GM12801 (cell line): Measurements from ENCODE around the gene CD247.

Source experiments
- TF ChIP-seq, protein P1 (sequence below): IDR thresholded peaks from one replicate; pipeline ENCODE4 v1.5.1; 2011; ENCODE audit warnings: control low read depth; ENCODE audit not compliant: insufficient read length; ENCODE audit errors: extremely low read depth

CD247 gene

DNA sequence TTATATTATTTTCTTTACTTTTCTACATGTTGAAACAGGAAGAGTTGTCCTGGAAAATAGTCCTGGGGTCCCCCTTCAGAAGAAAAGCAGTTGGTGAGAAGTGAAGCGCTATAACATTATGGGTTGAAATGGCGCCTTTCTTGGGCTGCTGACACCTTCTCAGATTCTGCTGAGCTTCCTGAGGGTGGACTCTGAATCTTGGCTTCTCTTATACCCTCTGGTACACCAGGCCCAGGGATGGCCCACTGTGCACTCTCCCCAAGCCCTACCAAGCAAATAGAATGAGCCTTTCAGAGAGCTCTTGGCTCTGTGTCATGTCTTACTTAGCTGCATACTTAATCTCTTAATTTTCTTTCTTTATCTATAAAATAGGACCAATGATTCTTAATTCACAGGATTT is 42.3 kb downstream of the CD247 start:
- TF ChIP-seq, protein P1, sequence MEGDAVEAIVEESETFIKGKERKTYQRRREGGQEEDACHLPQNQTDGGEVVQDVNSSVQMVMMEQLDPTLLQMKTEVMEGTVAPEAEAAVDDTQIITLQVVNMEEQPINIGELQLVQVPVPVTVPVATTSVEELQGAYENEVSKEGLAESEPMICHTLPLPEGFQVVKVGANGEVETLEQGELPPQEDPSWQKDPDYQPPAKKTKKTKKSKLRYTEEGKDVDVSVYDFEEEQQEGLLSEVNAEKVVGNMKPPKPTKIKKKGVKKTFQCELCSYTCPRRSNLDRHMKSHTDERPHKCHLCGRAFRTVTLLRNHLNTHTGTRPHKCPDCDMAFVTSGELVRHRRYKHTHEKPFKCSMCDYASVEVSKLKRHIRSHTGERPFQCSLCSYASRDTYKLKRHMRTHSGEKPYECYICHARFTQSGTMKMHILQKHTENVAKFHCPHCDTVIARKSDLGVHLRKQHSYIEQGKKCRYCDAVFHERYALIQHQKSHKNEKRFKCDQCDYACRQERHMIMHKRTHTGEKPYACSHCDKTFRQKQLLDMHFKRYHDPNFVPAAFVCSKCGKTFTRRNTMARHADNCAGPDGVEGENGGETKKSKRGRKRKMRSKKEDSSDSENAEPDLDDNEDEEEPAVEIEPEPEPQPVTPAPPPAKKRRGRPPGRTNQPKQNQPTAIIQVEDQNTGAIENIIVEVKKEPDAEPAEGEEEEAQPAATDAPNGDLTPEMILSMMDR: no peak

DNA sequence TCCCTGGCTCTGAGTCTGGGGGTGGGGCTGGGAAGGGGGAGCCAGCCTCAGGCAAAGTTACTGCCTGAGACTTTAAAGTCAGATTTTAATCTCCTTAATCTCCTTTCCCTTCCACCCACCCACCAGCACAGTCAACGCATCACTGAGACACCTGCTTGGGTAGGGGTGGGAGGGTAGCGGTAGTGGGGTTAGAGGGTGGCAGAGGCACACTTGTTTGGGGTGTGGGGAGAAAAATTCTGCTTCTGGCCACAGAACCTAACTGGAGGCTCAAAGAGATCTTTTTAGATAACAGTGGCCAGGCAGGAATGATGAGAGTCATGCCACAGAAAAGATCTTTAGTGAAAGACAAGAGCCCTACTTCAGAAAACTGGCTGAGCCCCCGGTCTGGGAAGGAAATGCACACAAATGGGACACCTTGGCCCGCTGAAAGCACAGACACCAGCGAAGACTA is 44.1 kb downstream of the CD247 start:
- TF ChIP-seq, protein P1: no peak

DNA sequence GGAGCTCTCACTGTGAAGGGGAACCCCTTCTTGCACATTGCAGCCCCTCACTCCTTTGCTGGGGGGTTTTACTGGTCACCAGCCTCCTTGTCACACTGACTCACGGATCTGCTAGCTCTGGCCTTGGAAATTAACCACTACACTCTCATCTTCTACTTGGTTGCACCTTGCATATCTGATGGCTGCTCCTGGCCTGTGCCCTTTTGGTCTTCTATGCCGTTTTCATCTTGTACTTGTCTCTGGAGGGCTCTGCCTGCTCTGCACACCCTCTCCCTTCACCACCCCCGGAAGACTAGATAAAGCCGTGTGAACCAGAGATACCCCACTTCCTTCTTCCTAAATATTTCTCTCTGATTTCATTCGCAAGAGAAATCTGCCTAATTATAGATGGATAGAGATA is 44.6 kb downstream of the CD247 start:
- TF ChIP-seq, protein P1: no peak

GRCh38 chr1:167472752-167473521 is 45.4 kb downstream of the CD247 start:
- TF ChIP-seq, protein P1: no peak

DNA sequence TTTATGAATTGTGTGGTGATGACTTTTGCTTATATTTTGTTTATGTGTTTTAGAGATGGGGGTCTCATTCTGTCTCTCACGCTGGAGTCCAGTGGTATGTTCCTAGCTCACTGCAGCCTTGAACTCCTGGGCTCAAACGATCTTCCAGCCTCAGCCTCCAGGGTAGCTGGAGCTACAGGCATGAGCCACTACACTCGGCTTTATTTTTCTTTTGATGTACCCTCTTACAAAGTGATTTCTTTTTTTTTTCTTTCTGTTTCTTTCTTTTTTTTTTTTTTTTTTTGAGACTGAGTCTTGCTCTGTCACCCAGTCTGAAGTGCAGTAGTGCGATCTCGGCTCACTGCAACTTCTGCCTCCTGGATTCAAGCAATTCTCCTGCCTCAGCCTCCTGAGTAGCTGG is 46.8 kb downstream of the CD247 start:
- TF ChIP-seq, protein P1: no peak

GRCh38 chr1:167469280-167469965 is 48.9 kb downstream of the CD247 start:
- TF ChIP-seq, protein P1: no peak

DNA sequence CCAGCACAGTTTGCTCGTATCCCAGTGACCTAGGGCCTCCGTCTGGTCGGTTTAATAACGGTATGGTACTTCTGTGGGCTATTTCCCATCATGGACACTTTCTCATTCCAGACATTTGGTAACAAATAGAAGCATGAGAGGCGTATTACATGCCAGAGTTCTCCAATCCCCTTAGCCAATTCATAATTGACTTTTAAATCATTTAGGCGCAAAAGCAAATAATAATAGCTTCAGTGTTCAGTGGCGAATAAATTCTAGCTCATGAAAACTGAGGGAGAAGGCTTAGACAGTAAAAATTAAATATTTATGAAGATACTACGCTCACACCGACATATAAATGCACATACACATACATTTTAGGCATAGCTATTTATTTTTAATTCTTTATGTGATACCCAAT is 50.6 kb downstream of the CD247 start:
- TF ChIP-seq, protein P1: no peak
